WTC11 (cell line): ENCODE results near the gene TPX2. TPM values are rescaled to one million over a fixed set of nuclear protein-coding genes. Genes with fewer than 3 reads are reported as not detected.

Source experiments
- ATAC-seq: fragments of 200-7000 bp; cut with Tn5 transposase; 2 replicates; pipeline ENCODE4 v1.10.0; 2021; ENCODE audit warnings: mild to moderate bottlenecking, moderate library complexity
- CTCF ChIA-PET: fragments of 300-600 bp; sonication (Branson Sonifier 250); formaldehyde crosslinking; loops from one replicate; lab custom pipeline; 2021; ENCODE audit warnings: antibody characterized with exemption; lab: Charles Lee
- POLR2A ChIA-PET: fragments of 350-600 bp; sonication (Branson Sonifier 250); formaldehyde crosslinking; loops from one replicate; lab custom pipeline; 2021; ENCODE audit warnings: antibody characterized with exemption; lab: Charles Lee
- DNase-seq: peaks from one replicate; pipeline ENCODE4 v3.0.0; 2021; ENCODE audit warnings: low spot score
- H3K27ac Mint-ChIP-seq: 2 replicates; pipeline ENCODE4 v1.8.0; 2021; ENCODE audit warnings: mixed read lengths
- H3K27me3 Mint-ChIP-seq: 2 replicates; pipeline ENCODE4 v1.8.0; 2021; ENCODE audit warnings: low read depth, mild to moderate bottlenecking, moderate library complexity, mixed read lengths
- H3K36me3 Mint-ChIP-seq: 2 replicates; pipeline ENCODE4 v1.8.0; 2021; ENCODE audit warnings: mixed read lengths
- H3K4me1 Mint-ChIP-seq: 2 replicates; pipeline ENCODE4 v1.8.0; 2022; ENCODE audit warnings: mixed read lengths
- H3K4me3 Mint-ChIP-seq: 2 replicates; pipeline ENCODE4 v1.8.0; 2021; ENCODE audit warnings: mild to moderate bottlenecking, moderate library complexity, mixed read lengths
- H3K9me3 Mint-ChIP-seq: 2 replicates; pipeline ENCODE4 v1.8.0; 2021; ENCODE audit warnings: mixed read lengths
- ATF1 ChIP-seq: sonication (generic); formaldehyde crosslinking; IDR thresholded peaks from 2 replicates; pipeline ENCODE4 v1.8.1; 2023; ENCODE audit warnings: mild to moderate bottlenecking, moderate library complexity, missing genetic modification reagents
- CTCF ChIP-seq: fragments of 200-600 bp; IDR thresholded peaks from 2 replicates; pipeline ENCODE4 v1.8.0; 2022; ENCODE audit warnings: antibody characterized with exemption
- ERG ChIP-seq: fragments of 250-450 bp; sonication (Bioruptor Pico); IDR thresholded peaks from 2 replicates; pipeline ENCODE4 v1.8.0; 2021; ENCODE audit warnings: mild to moderate bottlenecking
- ESRRA ChIP-seq: sonication (generic); formaldehyde crosslinking; IDR thresholded peaks from 2 replicates; pipeline ENCODE4 v1.8.1; 2022; ENCODE audit warnings: mild to moderate bottlenecking, missing genetic modification reagents, borderline replicate concordance
- GABPB1 ChIP-seq: sonication (generic); formaldehyde crosslinking; IDR thresholded peaks from 2 replicates; pipeline ENCODE4 v1.8.1; 2023; ENCODE audit warnings: mild to moderate bottlenecking, missing genetic modification reagents
- PRRX2 ChIP-seq: fragments of 250-450 bp; sonication (Bioruptor Pico); IDR thresholded peaks from 2 replicates; pipeline ENCODE4 v1.8.0; 2021; ENCODE audit warnings: mild to moderate bottlenecking
- STAT6 ChIP-seq: sonication (generic); formaldehyde crosslinking; conservative IDR thresholded peaks from 2 replicates; pipeline ENCODE4 v1.8.1; 2023; ENCODE audit warnings: mild to moderate bottlenecking, low read depth, missing genetic modification reagents, moderate library complexity
- TP53 ChIP-seq: sonication (generic); formaldehyde crosslinking; IDR thresholded peaks from 2 replicates; pipeline ENCODE4 v1.8.1; 2023; ENCODE audit warnings: mild to moderate bottlenecking, missing genetic modification reagents
- ZNF121 ChIP-seq: sonication (generic); formaldehyde crosslinking; IDR thresholded peaks from 2 replicates; pipeline ENCODE4 v1.8.0; 2023; ENCODE audit warnings: missing genetic modification reagents
- ZNF219 ChIP-seq: sonication (generic); formaldehyde crosslinking; IDR thresholded peaks from 2 replicates; pipeline ENCODE4 v1.8.0; 2023; ENCODE audit warnings: missing genetic modification reagents, mild to moderate bottlenecking, borderline replicate concordance
- ZNF423 ChIP-seq: fragments of 250-450 bp; sonication (Bioruptor Pico); IDR thresholded peaks from 2 replicates; pipeline ENCODE4 v2.1.2; 2022; ENCODE audit warnings: mild to moderate bottlenecking, moderate library complexity
- total RNA-seq: library from RNA; stranded (reverse); gene quantifications from 3 replicates; pipeline ENCODE4 v1.2.3, GENCODE V29; 2021
- TF ChIP-seq, protein P1 (sequence below): sonication (generic); formaldehyde crosslinking; IDR thresholded peaks from 2 replicates; pipeline ENCODE4 v1.8.0; 2022; ENCODE audit warnings: mild to moderate bottlenecking, missing genetic modification reagents
- TF ChIP-seq, protein P2 (sequence below): sonication (generic); formaldehyde crosslinking; IDR thresholded peaks from 2 replicates; pipeline ENCODE4 v1.8.1; 2023; ENCODE audit warnings: mild to moderate bottlenecking, missing genetic modification reagents

Gene TPX2
- total RNA-seq, 1 experiment from 2014 or later: 123 TPM

DNA sequence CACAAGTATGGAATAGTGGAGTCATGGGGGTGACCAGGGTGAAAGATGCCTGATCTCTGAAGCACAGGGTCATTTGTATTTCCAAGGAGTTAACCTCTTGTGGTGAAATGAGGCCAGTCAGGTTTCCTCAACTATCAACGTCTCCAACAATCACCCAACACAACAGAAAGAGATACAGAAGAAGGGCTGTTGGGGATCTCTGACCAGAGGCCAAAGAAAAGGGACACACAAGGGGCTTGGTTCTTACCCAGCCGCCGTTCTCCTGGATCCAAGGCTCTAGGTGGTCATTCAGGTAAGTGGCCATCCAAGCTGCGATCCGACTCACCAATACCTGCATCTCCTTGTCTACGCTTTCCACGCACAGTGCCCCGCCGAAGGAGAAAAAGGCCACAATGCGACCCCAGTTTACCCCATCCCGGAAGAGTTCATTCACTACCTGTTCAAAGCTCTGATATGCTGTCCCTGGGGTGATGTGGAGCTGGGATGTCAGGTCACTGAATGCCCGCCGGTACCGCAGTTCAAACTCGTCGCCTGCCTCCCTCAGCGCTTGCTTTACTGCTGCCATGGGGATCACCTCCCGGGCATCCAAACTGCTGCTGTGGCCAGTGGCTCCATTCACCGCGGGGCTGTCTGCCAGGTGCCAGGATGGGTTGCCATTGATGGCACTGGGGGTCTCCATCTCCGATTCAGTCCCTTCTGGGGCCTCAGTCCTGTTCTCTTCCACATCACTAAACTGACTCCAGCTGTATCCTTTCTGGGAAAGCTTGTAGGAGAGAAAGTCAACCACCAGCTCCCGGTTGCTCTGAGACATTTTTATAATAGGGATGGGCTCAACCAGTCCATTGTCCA is 17.5 kb upstream of the TPX2 start:
- ATAC-seq: no peak
- no peaks in the 10 kb centered on the region for H3K9me3 Mint-ChIP-seq
- DNase-seq: peak; percentile 17
- ChIA-PET POLR2A (interaction anchor here (3.6 to 4.4 kb wide), 2 partner anchors 9 to 60 kb away, joined by 32 to 45 read pairs; no protein-coding TSS in a partner anchor), CTCF (interaction anchor here (0.6 to 8.8 kb wide), 13 partner anchors 9 to 164 kb away, joined by 3 to 488 read pairs (median 23); partner anchors contain the start of gene COX4I2)
- H3K4me3 Mint-ChIP-seq: peak overlapping the region; percentile 86
- peaks cover 51% of the 10 kb centered on the region for H3K4me1 Mint-ChIP-seq
- TF ChIP-seq, protein P1, sequence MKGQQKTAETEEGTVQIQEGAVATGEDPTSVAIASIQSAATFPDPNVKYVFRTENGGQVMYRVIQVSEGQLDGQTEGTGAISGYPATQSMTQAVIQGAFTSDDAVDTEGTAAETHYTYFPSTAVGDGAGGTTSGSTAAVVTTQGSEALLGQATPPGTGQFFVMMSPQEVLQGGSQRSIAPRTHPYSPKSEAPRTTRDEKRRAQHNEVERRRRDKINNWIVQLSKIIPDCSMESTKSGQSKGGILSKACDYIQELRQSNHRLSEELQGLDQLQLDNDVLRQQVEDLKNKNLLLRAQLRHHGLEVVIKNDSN (CRISPR knock-in tag): no peak
- TF ChIP-seq STAT6 (CRISPR knock-in tag) (no peak), CTCF (no peak), ZNF219 (no peak), ESRRA (no peak), GABPB1 (CRISPR knock-in tag) (no peak), TP53 (CRISPR knock-in tag) (no peak), ZNF121 (CRISPR knock-in tag) (no peak), ERG (CRISPR knock-in tag) (no peak)
- TF ChIP-seq, protein P2, sequence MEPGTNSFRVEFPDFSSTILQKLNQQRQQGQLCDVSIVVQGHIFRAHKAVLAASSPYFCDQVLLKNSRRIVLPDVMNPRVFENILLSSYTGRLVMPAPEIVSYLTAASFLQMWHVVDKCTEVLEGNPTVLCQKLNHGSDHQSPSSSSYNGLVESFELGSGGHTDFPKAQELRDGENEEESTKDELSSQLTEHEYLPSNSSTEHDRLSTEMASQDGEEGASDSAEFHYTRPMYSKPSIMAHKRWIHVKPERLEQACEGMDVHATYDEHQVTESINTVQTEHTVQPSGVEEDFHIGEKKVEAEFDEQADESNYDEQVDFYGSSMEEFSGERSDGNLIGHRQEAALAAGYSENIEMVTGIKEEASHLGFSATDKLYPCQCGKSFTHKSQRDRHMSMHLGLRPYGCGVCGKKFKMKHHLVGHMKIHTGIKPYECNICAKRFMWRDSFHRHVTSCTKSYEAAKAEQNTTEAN (CRISPR knock-in tag): no peak
- H3K36me3 Mint-ChIP-seq: peaks cover 19% of the 10 kb centered on the region
- H3K27me3 Mint-ChIP-seq: no peaks in the 10 kb centered on the region
- H3K27ac Mint-ChIP-seq: peak overlapping the region; percentile 28

GRCh38 chr20:31722257-31723068 is 16.6 kb upstream of the TPX2 start, which contains the start of gene BCL2L1:
Gene BCL2L1 (minus strand): TSS chr20:31722868. CDS start chr20:31722218, 650 bp downstream.
- ChIA-PET POLR2A (interaction anchor here (0.6 to 4.4 kb wide), 8 partner anchors 10 to 163 kb away, joined by 3 to 45 read pairs (median 6); partner anchors contain the start of gene TPX2), CTCF (interaction anchor here (0.6 to 8.8 kb wide), 33 partner anchors 10 to 165 kb away, joined by 3 to 488 read pairs (median 14); partner anchors contain the start of genes COX4I2, ID1 and TPX2)
- H3K27me3 Mint-ChIP-seq: no peaks in the 10 kb centered on the region
- peaks cover 14% of the 10 kb centered on the region for H3K36me3 Mint-ChIP-seq
- TF ChIP-seq ZNF423 (CRISPR knock-in tag): peak; percentile 24; the same call in 1 of the 2 replicates
- 0 out of 2 replicates have a peak, but pooled peaks have one; percentile 46 for TF ChIP-seq PRRX2
- TF ChIP-seq, protein P1 (CRISPR knock-in tag): 0 out of 2 replicates have a peak, but pooled peaks have one; percentile 35
- TF ChIP-seq ATF1 (CRISPR knock-in tag): no peak
- DNase-seq (peak; percentile 73), ATAC-seq (peak; percentile 46)
- H3K4me3 Mint-ChIP-seq: peak within 1 kb of the TSS; percentile 86
- peaks cover 44% of the 10 kb centered on the region for H3K4me1 Mint-ChIP-seq
- H3K27ac Mint-ChIP-seq: peak within 1 kb of the TSS; percentile 94
- no peaks in the 10 kb centered on the region for H3K9me3 Mint-ChIP-seq
